GM12878 (cell line): Measurements from ENCODE around the gene CD101. TPM values are rescaled to one million over a fixed set of nuclear protein-coding genes. Genes with fewer than 3 reads are reported as not detected.

Source experiments
- ATAC-seq: fragments of 200-7000 bp; cut with Tn5 transposase; 3 replicates; pipeline ENCODE4 v1.9.1; 2020; ENCODE audit warnings: mild to moderate bottlenecking, moderate library complexity
- BruUV-seq: library from RNA; stranded (reverse); fragments of 400-500 nt; replicated peaks from 2 replicates; lab custom pipeline; 2021; lab: Mats Ljungman, UMichigan
- CTCF ChIA-PET: fragments of 300-600 bp; sonication (Branson Sonifier 250); formaldehyde crosslinking; extraction: SDS; loops from one replicate; lab custom pipeline; 2021; ENCODE audit warnings: inconsistent platforms; lab: Yijun Ruan, JAX
- POLR2A ChIA-PET: fragments of 350-600 bp; formaldehyde crosslinking; extraction: SDS; loops from one replicate; lab custom pipeline; 2021; ENCODE audit warnings: inconsistent platforms; lab: Charles Lee
- RAD21 ChIA-PET: fragments of 300-600 bp; sonication (Branson Sonifier 250); formaldehyde crosslinking; loops from one replicate; lab custom pipeline; 2023; ENCODE audit warnings: antibody characterized with exemption; ENCODE audit not compliant: unreplicated experiment; lab: Charles Lee
- SMC1A ChIA-PET: fragments of 300-600 bp; sonication (Branson Sonifier 250); formaldehyde crosslinking; loops from one replicate; lab custom pipeline; 2023; ENCODE audit not compliant: unreplicated experiment, uncharacterized antibody; lab: Charles Lee
- DNase-seq: peaks from one replicate; pipeline ENCODE4 v3.0.0-alpha.2; 2011; ENCODE audit warnings: low read depth, low spot score
- FAIRE-seq: peaks from 3 replicates; lab custom pipeline; 2011; peaks lifted over from hg19 to GRCh38; lab: Jason Lieb, UNC
- H2AFZ ChIP-seq: 2 replicates; pipeline ENCODE4 v1.6.0; 2011; ENCODE audit warnings: low read depth, low read length, control low read depth; ENCODE audit not compliant: control insufficient read depth
- H3K27ac ChIP-seq: 2 replicates; pipeline ENCODE4 v1.5.1; 2011; ENCODE audit warnings: control low read depth; ENCODE audit not compliant: control insufficient read depth, insufficient read depth
- H3K27me3 ChIP-seq, 2 experiments: replicated peaks in 1 of 2; 2 replicates each; pipeline versions ENCODE4 v1.6.0 to v1.6.1; 2011; ENCODE audit warnings: low read length in 1 of 2; ENCODE audit not compliant: control insufficient read depth in 2 of 2, insufficient read depth in 2 of 2
- H3K36me3 ChIP-seq, 2 experiments: 2 replicates each; pipeline ENCODE4 v1.5.1; 2011; ENCODE audit warnings: low read length in 1 of 2; ENCODE audit not compliant: control insufficient read depth in 2 of 2, insufficient read depth in 2 of 2
- H3K4me1 ChIP-seq: 2 replicates; pipeline ENCODE4 v1.6.1; 2011; ENCODE audit warnings: mild to moderate bottlenecking, low read length, moderate library complexity, mixed read lengths; ENCODE audit not compliant: control insufficient read depth, insufficient read depth
- H3K4me2 ChIP-seq: 2 replicates; pipeline ENCODE4 v1.6.0; 2011; ENCODE audit warnings: control low read depth; ENCODE audit not compliant: control insufficient read depth, insufficient read depth
- H3K4me3 ChIP-seq: fragments of 200-600 bp; sonication (generic); 2 replicates; pipeline ENCODE4 v1.5.1; 2016
- H3K79me2 ChIP-seq: 2 replicates; pipeline ENCODE4 v1.6.0; 2011; ENCODE audit warnings: low read length; ENCODE audit not compliant: control insufficient read depth, insufficient read depth
- H3K9ac ChIP-seq: 2 replicates; pipeline ENCODE4 v1.8.0; 2011; ENCODE audit warnings: low read length, control low read depth, mixed read lengths; ENCODE audit not compliant: control insufficient read depth, insufficient read depth
- H3K9me3 ChIP-seq: replicated peaks from 3 replicates; pipeline ENCODE4 v1.5.1; 2011; ENCODE audit warnings: mild to moderate bottlenecking, low read length; ENCODE audit not compliant: control insufficient read depth, insufficient read depth
- H4K20me1 ChIP-seq: 2 replicates; pipeline ENCODE4 v1.6.0; 2011; ENCODE audit not compliant: control insufficient read depth, insufficient read depth
- MYB ChIP-seq: fragments of 150-350 bp; IDR thresholded peaks from 2 replicates; pipeline ENCODE4 v1.6.1; 2014; ENCODE audit warnings: mild to moderate bottlenecking, low read depth, low read length, borderline replicate concordance
- NR2C1 ChIP-seq: fragments of 450-650 bp; IDR thresholded peaks from 2 replicates; pipeline ENCODE4 v1.6.1; 2017; ENCODE audit warnings: antibody characterized with exemption, mild to moderate bottlenecking, moderate library complexity
- SPI1 ChIP-seq: IDR thresholded peaks from 2 replicates; pipeline ENCODE4 v1.6.1; 2011; ENCODE audit warnings: low read depth, mild to moderate bottlenecking, low read length, moderate library complexity, borderline replicate concordance; ENCODE audit not compliant: insufficient read depth
- STAT1 ChIP-seq: fragments of 450-650 bp; conservative IDR thresholded peaks from 2 replicates; pipeline ENCODE4 v1.6.1; 2014; ENCODE audit warnings: antibody characterized with exemption, mild to moderate bottlenecking
- TBL1XR1 ChIP-seq: IDR thresholded peaks from 2 replicates; pipeline ENCODE4 v1.6.1; 2012; ENCODE audit warnings: low read depth, low read length, improper control_type of control experiment
- TCF7 ChIP-seq: IDR thresholded peaks from 2 replicates; pipeline ENCODE4 v1.6.1; 2014; ENCODE audit warnings: antibody characterized with exemption, borderline replicate concordance
- WGBS: methylation state at CpG from one replicate; pipeline ENCODE4 v1.1.6; 2016; ENCODE audit warnings: low lambda C conversion rate; ENCODE audit not compliant: insufficient replicate concordance, insufficient coverage; ENCODE audit errors: missing lambda C conversion rate; 5-methylcytosine and 5-hydroxymethylcytosine counted together
- in situ Hi-C: fragments of 300-500 bp; cut with MboI; formaldehyde crosslinking; loops from 9 replicates; pipeline ENCODE4 v1.14.3; 2018; ENCODE audit warnings: mixed read lengths
- intact Hi-C: fragments of 100-400 bp; cut with micrococcal nuclease; formaldehyde crosslinking; loops from one replicate; pipeline ENCODE4 v1.14.2; 2022; ENCODE audit not compliant: unreplicated experiment
- polyA plus RNA-seq, 11 experiments: library from polyadenylated mRNA; depleted of rRNA in 4 of 11; unstranded in 6 of 11; stranded (reverse) in 5 of 11; fragments of >200 nt; fragmentation: Nextera tagmentation in 4 of 11; fragmentation: Illumina TruSeq in 1 of 11; extraction: Ambion mirVana in 4 of 11; extraction: Trizol in 1 of 11; gene quantifications; 1 replicate in 1 of 11; 2 replicates in 10 of 11; pipeline versions ENCODE4 v1.2.1 to v1.2.3, GENCODE V29; 2011 to 2016; ENCODE audit warnings: inconsistent platforms in 2 of 11, missing spikeins in 2 of 11, low read depth in 1 of 11
- total RNA-seq, 4 experiments: library from RNA; depleted of rRNA in 3 of 4; stranded (reverse); fragments of >200 nt in 3 of 4; fragmentation: Illumina TruSeq in 1 of 4; extraction: Trizol in 1 of 4; gene quantifications; 2 replicates each; pipeline versions ENCODE4 v1.2.1 to v1.2.3, GENCODE V29; 2013 to 2021
- TF ChIP-seq, protein P1 (sequence below): IDR thresholded peaks from 2 replicates; pipeline ENCODE4 v1.6.1; 2012; ENCODE audit warnings: improper control_type of control experiment, low read depth, low read length; ENCODE audit not compliant: insufficient replicate concordance

Gene CD101
- total and polyA plus RNA-seq, 10 of the 15 experiments (the other 5 are each of a cell fraction or from before 2014, with no cell fraction given), result 0.56 to 7.9 (median 2.9) TPM

DNA sequence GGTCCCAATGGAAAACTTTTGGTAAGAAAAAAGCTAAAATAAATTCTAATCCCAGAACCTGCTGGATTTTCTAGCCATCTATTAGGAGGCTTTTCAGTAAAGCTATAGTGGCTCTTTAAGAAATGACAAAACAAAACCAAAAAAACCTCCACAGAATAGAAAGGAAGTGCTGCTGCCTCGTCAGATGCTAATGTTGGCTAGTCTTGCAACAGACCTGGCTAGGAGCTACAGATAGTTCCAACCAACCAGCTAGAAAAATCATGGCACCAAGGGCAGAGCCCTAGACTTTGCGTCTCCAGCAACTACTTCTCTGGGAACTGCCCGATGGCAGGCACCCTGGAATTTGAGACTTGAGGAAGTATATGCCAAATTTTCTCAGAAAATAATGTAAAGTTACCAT, 7.6 kb downstream of the CD101 start:
- BruUV-seq, result no TSS peak
- WGBS, result 63% methylated on average over 3 of the region's 3 CpGs
- Histone ChIP-seq H3K9me3 (no peaks in the 10 kb centered on the region), H3K36me3 (no peaks in the 10 kb centered on the region), H3K27ac (no peak overlapping the region), H3K4me1 (no peaks in the 10 kb centered on the region), H2AFZ (no peak overlapping the region), H4K20me1 (no peaks in the 10 kb centered on the region), H3K79me2 (no peaks in the 10 kb centered on the region), H3K9ac (no peak overlapping the region), H3K4me2 (no peak overlapping the region), H3K4me3 (no peak overlapping the region), H3K27me3 (no peaks in the 10 kb centered on the region)
- no peak for DNase-seq
- no peak for FAIRE-seq
- in situ Hi-C loops (no loop called here), intact Hi-C loops (no loop called here)
- ChIA-PET POLR2A (interaction anchor here (0.7 to 1.1 kb wide), 2 partner anchors 9 to 481 kb away, joined by 3 read pairs; no protein-coding TSS in a partner anchor), CTCF (interaction anchor here (1.0 to 1.4 kb wide), 6 partner anchors 8 to 284 kb away, joined by 3 to 7 read pairs (median 3); partner anchors contain the start of gene CD101), SMC1A (interaction anchor here (0.8 to 1.4 kb wide), 12 partner anchors 8 to 282 kb away, joined by 3 to 6 read pairs (median 3); no protein-coding TSS in a partner anchor), RAD21 (interaction anchor here (0.8 to 2.5 kb wide), 5 partner anchors 9 to 272 kb away, joined by 3 to 6 read pairs (median 3); no protein-coding TSS in a partner anchor)
- ATAC-seq, result peak; percentile 64
- TF ChIP-seq SPI1 (peak; percentile 6; the same call in 1 of the 2 replicates), NR2C1 (no peak), TCF7 (no peak), TBL1XR1 (no peak)

DNA sequence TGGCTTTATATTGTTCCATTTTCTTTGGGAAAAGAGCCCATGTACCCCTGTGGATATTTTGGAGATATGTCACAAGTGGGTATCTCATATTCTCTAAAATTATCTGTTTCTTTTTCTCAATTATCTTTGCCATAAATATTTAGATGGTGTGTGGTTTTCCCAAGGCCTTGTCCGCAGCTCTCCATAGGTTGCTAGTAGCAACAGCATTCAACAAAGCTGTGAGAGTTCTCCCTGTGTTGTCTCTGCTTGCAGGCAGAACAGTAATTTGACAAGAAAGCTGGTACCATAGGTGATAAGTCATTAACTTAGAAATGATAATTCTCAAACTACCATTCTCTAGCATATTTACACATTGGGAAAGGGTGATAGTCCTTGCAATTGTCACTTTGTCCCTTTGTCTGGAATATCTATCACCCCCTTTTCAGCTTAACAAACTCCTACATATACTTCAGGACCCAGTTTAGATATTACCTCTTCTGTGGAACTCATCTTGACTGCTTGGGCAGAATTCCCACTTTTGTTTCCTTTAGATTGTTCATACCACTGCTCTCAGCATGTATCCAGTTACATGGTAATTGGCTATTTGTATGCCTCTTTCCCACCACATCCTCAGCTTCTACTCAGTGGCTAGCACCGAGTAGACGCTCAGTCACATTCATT, 8.9 kb downstream of the CD101 start:
- CTCF ChIA-PET, result interaction anchor here (1.1 to 1.5 kb wide), 4 partner anchors 11 to 286 kb away, joined by 3 to 5 read pairs (median 3); no protein-coding TSS in a partner anchor
- no peak for ATAC-seq

More for the DNA sequence above, 8.9 kb downstream of the CD101 start:
- SMC1A ChIA-PET, result interaction anchor here (1.0 to 1.5 kb wide), 5 partner anchors 46 to 272 kb away, joined by 3 to 6 read pairs (median 3); no protein-coding TSS in a partner anchor
- in situ Hi-C loops, result no loop called here
- H3K4me3 ChIP-seq, result no peak overlapping the region
- no TSS peak for BruUV-seq
- no peaks in the 10 kb centered on the region for H3K4me1 ChIP-seq
- no peaks in the 10 kb centered on the region for H3K27me3 ChIP-seq
- no peaks in the 10 kb centered on the region for H3K79me2 ChIP-seq
- FAIRE-seq (no peak), DNase-seq (no peak)
- no peak overlapping the region for H3K4me2 ChIP-seq
- no peak overlapping the region for H2AFZ ChIP-seq
- WGBS, result 63% methylated on average over 3 of the region's 3 CpGs
- no peak overlapping the region for H3K9ac ChIP-seq
- TF ChIP-seq MYB, result no peak
- TF ChIP-seq, protein P1, sequence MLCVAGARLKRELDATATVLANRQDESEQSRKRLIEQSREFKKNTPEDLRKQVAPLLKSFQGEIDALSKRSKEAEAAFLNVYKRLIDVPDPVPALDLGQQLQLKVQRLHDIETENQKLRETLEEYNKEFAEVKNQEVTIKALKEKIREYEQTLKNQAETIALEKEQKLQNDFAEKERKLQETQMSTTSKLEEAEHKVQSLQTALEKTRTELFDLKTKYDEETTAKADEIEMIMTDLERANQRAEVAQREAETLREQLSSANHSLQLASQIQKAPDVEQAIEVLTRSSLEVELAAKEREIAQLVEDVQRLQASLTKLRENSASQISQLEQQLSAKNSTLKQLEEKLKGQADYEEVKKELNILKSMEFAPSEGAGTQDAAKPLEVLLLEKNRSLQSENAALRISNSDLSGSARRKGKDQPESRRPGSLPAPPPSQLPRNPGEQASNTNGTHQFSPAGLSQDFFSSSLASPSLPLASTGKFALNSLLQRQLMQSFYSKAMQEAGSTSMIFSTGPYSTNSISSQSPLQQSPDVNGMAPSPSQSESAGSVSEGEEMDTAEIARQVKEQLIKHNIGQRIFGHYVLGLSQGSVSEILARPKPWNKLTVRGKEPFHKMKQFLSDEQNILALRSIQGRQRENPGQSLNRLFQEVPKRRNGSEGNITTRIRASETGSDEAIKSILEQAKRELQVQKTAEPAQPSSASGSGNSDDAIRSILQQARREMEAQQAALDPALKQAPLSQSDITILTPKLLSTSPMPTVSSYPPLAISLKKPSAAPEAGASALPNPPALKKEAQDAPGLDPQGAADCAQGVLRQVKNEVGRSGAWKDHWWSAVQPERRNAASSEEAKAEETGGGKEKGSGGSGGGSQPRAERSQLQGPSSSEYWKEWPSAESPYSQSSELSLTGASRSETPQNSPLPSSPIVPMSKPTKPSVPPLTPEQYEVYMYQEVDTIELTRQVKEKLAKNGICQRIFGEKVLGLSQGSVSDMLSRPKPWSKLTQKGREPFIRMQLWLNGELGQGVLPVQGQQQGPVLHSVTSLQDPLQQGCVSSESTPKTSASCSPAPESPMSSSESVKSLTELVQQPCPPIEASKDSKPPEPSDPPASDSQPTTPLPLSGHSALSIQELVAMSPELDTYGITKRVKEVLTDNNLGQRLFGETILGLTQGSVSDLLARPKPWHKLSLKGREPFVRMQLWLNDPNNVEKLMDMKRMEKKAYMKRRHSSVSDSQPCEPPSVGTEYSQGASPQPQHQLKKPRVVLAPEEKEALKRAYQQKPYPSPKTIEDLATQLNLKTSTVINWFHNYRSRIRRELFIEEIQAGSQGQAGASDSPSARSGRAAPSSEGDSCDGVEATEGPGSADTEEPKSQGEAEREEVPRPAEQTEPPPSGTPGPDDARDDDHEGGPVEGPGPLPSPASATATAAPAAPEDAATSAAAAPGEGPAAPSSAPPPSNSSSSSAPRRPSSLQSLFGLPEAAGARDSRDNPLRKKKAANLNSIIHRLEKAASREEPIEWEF, result no peak
- TF ChIP-seq STAT1, result no peak
- POLR2A ChIA-PET, result no interaction called here
- no peaks in the 10 kb centered on the region for H3K36me3 ChIP-seq
- no peaks in the 10 kb centered on the region for H3K9me3 ChIP-seq
- RAD21 ChIA-PET, result interaction anchor here (1.0 to 2.5 kb wide), 2 partner anchors 157 to 273 kb away, joined by 3 to 6 read pairs; no protein-coding TSS in a partner anchor
- no peak overlapping the region for H3K27ac ChIP-seq
- intact Hi-C loops, result no loop called here
- H4K20me1 ChIP-seq, result no peaks in the 10 kb centered on the region
